Activated CD8-positive, alpha-beta memory T cell treated with anti-CD3 and anti-CD28 coated beads for 48 hours (primary cell): ENCODE results near the gene TOPAZ1.

Experiments used
- DNase-seq, 3 experiments: peaks; one replicate each; pipeline ENCODE4 v3.0.0-alpha.2; 2020; ENCODE audit warnings: low read depth in 2 of 3, low spot score in 2 of 3

TOPAZ1 gene

GRCh38 chr3:44240061-44240460, 1.6 kb upstream of the TOPAZ1 start:
- no peak for DNase-seq

- no peak for DNase-seq
Measured at GRCh38 chr3:44242721-44243120, 1.0 kb downstream of the TOPAZ1 start.

- no peak for DNase-seq
Measured at GRCh38 chr3:44248152-44248551, 6.5 kb downstream of the TOPAZ1 start.

GRCh38 chr3:44252332-44252959, 10.8 kb downstream of the TOPAZ1 start:
- DNase-seq = no peak

GRCh38 chr3:44259404-44259803, 17.7 kb downstream of the TOPAZ1 start:
- no peak for DNase-seq

- no peak for DNase-seq
Measured at GRCh38 chr3:44264146-44264545, 22.5 kb downstream of the TOPAZ1 start.

- no peak for DNase-seq
Measured at GRCh38 chr3:44265815-44266214, 24.1 kb downstream of the TOPAZ1 start.

- DNase-seq = no peak
Measured at GRCh38 chr3:44272191-44272590, 30.5 kb downstream of the TOPAZ1 start.

GRCh38 chr3:44277925-44278324, 36.2 kb downstream of the TOPAZ1 start:
- DNase-seq = no peak

- DNase-seq = no peak
Measured at GRCh38 chr3:44280077-44280476, 38.4 kb downstream of the TOPAZ1 start.

- no peak for DNase-seq
Measured at GRCh38 chr3:44280631-44281030, 38.9 kb downstream of the TOPAZ1 start.

GRCh38 chr3:44284949-44285348, 43.3 kb downstream of the TOPAZ1 start:
- no peak for DNase-seq

- DNase-seq = no peak
Measured at GRCh38 chr3:44289882-44290462, 48.3 kb downstream of the TOPAZ1 start.

GRCh38 chr3:44292276-44292675, 50.6 kb downstream of the TOPAZ1 start:
- DNase-seq = no peak

GRCh38 chr3:44292947-44293346, 51.3 kb downstream of the TOPAZ1 start:
- no peak for DNase-seq

GRCh38 chr3:44297255-44297654, 55.6 kb downstream of the TOPAZ1 start:
- DNase-seq = no peak

- DNase-seq = no peak
Measured at GRCh38 chr3:44301746-44302145, 60.1 kb downstream of the TOPAZ1 start.

- no peak for DNase-seq
Measured at GRCh38 chr3:44309500-44309899, 67.8 kb downstream of the TOPAZ1 start.

GRCh38 chr3:44318891-44319311, 77.2 kb downstream of the TOPAZ1 start:
- DNase-seq = no peak

GRCh38 chr3:44321335-44321734, 79.6 kb downstream of the TOPAZ1 start:
- DNase-seq = no peak

- no peak for DNase-seq
Measured at GRCh38 chr3:44323341-44323955, 81.8 kb downstream of the TOPAZ1 start.

GRCh38 chr3:44324584-44324983, 82.9 kb downstream of the TOPAZ1 start:
- no peak for DNase-seq

- no peak for DNase-seq
Measured at GRCh38 chr3:44326019-44326418, 84.3 kb downstream of the TOPAZ1 start.
